GM18870 (cell line): ENCODE results near the gene EXD1.
A peak's percentile ranks its signal among the peaks of the same experiment; 100 is the strongest.
"Not testable (repeated sequence)": the region's sequence is repeated elsewhere in the genome, so short reads cannot be mapped to it uniquely, and the experiment has no call there.

Experiments
- ATAC-seq: cut with Tn5 transposase; IDR thresholded peaks from one replicate; pipeline ENCODE4 v1.9.1; 2021; ENCODE audit warnings: moderate library complexity; ENCODE audit not compliant: unreplicated experiment

The EXD1 gene, protein sequence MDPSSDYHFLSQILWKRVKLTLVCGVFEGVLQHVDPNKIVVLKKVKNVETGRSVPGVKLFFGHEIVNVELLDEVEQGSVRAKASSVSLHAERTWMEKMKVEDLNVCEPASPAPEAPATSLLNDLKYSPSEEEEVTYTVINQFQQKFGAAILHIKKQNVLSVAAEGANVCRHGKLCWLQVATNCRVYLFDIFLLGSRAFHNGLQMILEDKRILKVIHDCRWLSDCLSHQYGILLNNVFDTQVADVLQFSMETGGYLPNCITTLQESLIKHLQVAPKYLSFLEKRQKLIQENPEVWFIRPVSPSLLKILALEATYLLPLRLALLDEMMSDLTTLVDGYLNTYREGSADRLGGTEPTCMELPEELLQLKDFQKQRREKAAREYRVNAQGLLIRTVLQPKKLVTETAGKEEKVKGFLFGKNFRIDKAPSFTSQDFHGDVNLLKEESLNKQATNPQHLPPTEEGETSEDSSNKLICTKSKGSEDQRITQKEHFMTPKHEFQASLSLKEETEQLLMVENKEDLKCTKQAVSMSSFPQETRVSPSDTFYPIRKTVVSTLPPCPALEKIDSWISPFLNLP

GRCh38 chr15:41230650-41231421 is at the start of gene EXD1, which contains the start of gene CHP1:
EXD1 (minus strand) TSS chr15:41230757; CDS start chr15:41226575, 4,182 bp downstream.
CHP1 (plus strand) TSS chr15:41231268; CDS start chr15:41231383, 115 bp downstream.
- peak; percentile 85 for ATAC-seq

DNA sequence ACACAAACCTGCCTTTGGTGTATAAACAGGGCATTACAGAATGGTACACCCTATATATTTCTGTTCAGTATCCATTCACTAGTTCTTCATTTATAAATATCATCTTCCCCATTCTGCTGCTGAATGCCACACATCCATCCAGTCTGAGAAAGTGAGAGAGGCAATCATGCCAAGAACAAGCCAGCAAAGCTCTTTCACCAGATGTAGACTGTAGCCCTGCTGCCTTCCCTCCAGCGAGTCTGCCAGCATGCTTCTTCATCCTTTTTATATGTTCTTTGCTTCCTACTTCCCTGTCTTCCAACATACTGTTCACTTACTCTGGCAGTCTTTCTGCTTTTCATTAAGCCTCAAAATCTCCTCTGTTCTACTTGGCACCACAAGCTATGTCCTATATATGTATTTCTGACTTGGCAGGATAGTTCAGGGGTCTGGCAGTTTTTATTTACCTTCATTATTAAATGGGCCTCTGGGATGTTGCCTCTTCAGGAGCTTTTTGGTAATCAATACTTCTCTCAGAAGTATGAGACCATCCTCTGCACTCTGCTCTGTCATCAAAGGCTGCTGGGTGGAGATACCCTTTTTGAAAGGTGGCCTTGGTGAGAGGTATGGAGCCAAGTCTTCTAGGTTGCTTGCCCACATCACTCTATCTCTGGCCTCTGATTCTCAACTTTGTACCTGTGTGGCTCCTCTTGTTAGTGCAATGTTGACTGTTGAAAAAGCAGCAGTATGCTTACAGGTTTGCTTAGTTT is 49.2 kb upstream of the EXD1 start:
- ATAC-seq, result no peak

DNA sequence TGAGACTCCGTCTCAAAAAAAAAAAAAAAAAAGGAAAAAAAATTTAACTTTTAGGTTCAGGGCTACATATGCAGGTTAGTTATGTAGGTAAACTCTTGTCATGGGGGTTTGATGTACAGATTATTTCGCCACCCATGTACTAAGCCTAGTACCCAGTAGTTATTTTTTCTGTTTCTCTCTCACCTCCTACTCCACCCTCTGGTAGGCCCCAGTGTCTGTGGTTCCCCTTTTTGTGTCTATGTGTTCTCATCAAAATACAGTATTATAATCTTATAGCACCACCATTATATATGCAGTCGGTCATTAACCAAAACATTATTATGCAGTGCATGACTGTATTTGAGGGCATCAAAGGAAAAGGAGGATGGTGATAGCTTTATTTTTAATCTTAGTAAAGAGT is 47.8 kb upstream of the EXD1 start:
- no peak for ATAC-seq

DNA sequence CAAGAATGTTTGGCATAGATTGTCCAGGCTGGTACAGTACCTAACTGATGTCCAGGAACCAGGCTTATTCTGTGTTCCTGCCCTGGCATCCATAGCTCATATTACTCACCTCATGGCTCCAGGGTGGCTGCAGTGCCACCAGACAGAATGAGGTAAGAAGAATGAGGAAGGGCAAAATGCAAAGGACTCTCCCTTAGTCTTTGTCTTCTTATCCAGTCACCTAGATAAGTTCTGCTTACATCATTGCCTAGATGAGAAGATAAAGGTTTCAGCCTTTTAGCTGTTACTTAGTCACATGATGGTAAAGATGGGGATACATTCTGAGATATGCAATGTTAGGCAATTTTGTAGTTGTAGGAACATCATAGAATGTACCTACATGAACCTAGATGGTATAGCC is 46.3 kb upstream of the EXD1 start:
- ATAC-seq, result no peak

DNA sequence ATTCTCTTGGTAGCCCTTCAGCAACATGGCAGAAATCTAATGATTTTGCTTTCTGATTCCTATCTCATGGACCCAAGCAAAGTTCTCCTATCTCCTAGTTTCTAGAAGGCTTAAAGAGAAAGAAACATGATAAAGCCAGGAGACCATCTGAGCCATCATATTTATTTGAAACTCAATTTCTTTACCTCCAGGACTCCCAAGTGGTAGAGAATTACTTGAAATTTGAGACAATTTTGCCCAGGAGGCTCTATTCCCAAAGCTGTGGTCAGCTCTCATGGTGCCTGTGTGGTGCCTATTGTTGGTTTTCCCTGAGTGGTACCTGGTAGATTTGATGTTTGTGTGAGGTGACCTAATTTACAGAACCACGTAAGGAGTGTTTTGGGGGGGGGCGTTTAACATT is 39.3 kb upstream of the EXD1 start:
- no peak for ATAC-seq

- no peak for ATAC-seq
Observed at GRCh38 chr15:41263891-41264351, 33.4 kb upstream of the EXD1 start.

GRCh38 chr15:41262571-41262970 is 32.0 kb upstream of the EXD1 start:
- ATAC-seq, result no peak

- ATAC-seq, result not testable (repeated sequence)
Observed at GRCh38 chr15:41260924-41261323, 30.4 kb upstream of the EXD1 start.

GRCh38 chr15:41259546-41260189 is 29.1 kb upstream of the EXD1 start:
- no peak for ATAC-seq

GRCh38 chr15:41258750-41259471 is 28.4 kb upstream of the EXD1 start:
- no peak for ATAC-seq

- no peak for ATAC-seq
Observed at GRCh38 chr15:41256577-41257038, 26.1 kb upstream of the EXD1 start.

DNA sequence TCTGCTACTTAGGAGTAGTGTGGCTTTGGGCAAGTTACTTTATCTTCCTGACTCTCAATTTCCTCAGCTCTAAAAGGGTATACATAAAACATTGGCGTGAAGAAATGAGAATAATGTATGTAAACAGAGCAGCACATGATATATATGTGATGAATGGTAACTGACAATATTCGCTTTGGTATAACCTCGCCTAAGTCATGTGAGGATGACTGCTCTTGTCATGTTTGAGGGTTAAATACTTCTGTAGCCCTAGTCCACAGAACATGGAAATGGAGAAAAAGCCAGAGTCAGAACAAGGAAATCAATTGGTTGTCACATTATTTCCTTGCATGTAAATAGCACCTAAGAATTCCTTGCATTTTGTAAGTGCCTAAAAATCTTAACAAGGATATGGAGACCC is 25.5 kb upstream of the EXD1 start:
- ATAC-seq, result no peak

- ATAC-seq, result no peak
Observed at GRCh38 chr15:41254560-41254959, 24.0 kb upstream of the EXD1 start.

DNA sequence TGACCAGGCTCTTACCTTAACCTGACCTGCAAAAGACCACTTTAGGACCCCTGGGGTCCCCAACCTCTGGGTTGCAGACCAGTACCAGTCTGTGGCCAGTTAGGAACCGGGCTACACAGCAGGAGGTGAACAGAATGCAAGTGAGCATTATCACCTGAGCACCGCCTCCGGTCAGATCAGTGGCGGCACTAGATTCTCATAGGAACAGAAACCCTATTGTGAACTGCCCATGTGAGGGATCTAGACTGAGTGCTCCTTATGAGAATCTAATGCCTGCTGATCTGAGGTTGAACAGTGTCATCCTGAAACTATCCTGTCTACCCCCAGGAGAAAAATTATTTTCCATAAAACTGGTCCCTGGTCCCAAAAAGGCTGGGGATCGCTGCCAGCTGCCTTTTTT is 20.9 kb upstream of the EXD1 start:
- no peak for ATAC-seq

GRCh38 chr15:41250745-41251144 is 20.2 kb upstream of the EXD1 start:
- not testable (repeated sequence) for ATAC-seq

- no peak for ATAC-seq
Observed at GRCh38 chr15:41241221-41241964, 10.8 kb upstream of the EXD1 start.

DNA sequence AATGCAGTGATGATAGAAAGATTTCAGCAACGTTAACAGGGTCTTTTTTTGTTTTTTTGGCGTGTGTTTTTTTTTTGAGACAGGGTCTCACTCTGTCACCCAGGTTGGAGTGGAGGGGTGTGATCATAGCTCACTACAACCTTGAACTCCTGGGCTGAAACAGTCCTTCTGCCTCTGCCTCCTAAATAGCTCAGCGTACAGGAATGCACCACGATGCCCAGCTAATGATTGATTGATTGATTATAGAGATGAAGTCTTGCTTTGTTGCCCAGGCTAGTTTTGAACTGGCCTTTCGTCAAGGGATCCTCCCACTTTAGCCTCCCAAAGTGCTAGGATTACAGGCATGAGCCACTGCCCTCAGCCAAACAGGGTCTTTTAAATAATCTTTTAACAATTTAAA is 7.5 kb upstream of the EXD1 start:
- ATAC-seq, result no peak

- ATAC-seq, result no peak
Observed at GRCh38 chr15:41235929-41236328, 5.4 kb upstream of the EXD1 start.

GRCh38 chr15:41235228-41235627 is 4.7 kb upstream of the EXD1 start:
- ATAC-seq, result not testable (repeated sequence)
